ENCODE measurements around the gene LAG3.

Gene LAG3

GRCh38 chr12:6784761-6785160 is 12.4 kb downstream of the LAG3 start:
- no peak overlapping the region for H3K27ac ChIP-seq (ENCODE audit: low read length)
- H3K36me3 ChIP-seq (ENCODE audit: control insufficient read depth, low read depth, low read length): no peaks in the 10 kb centered on the region
- H3K9me3 ChIP-seq (ENCODE audit: control insufficient read depth, low read depth, low read length): no peaks in the 10 kb centered on the region
- H3K4me3 ChIP-seq (ENCODE audit: low read length): no peak overlapping the region
- no peak overlapping the region for H3K9ac ChIP-seq (ENCODE audit: low read length)
- peaks cover 8% of the 10 kb centered on the region for H3K4me1 ChIP-seq (ENCODE audit: control insufficient read depth, low read depth, low read length)
- no peaks in the 10 kb centered on the region for H3K27me3 ChIP-seq (ENCODE audit: control insufficient read depth, insufficient read depth, low read length)

GRCh38 chr12:6786416-6787094 is 14.2 kb downstream of the LAG3 start:
- Histone ChIP-seq H3K4me1 (ENCODE audit: control insufficient read depth, low read depth, low read length) (peaks cover 8% of the 10 kb centered on the region), H3K9ac (ENCODE audit: low read length) (no peak overlapping the region), H3K36me3 (ENCODE audit: control insufficient read depth, low read depth, low read length) (no peaks in the 10 kb centered on the region), H3K4me3 (ENCODE audit: low read length) (no peak overlapping the region), H3K27ac (ENCODE audit: low read length) (no peak overlapping the region), H3K9me3 (ENCODE audit: control insufficient read depth, low read depth, low read length) (no peaks in the 10 kb centered on the region), H3K27me3 (ENCODE audit: control insufficient read depth, insufficient read depth, low read length) (no peaks in the 10 kb centered on the region)

- Histone ChIP-seq H3K4me1 (ENCODE audit: control insufficient read depth, low read depth, low read length) (peaks cover 9% of the 10 kb centered on the region), H3K27me3 (ENCODE audit: control insufficient read depth, insufficient read depth, low read length) (no peaks in the 10 kb centered on the region), H3K9me3 (ENCODE audit: control insufficient read depth, low read depth, low read length) (no peaks in the 10 kb centered on the region), H3K4me3 (ENCODE audit: low read length) (no peak overlapping the region), H3K36me3 (ENCODE audit: control insufficient read depth, low read depth, low read length) (no peaks in the 10 kb centered on the region), H3K27ac (ENCODE audit: low read length) (no peak overlapping the region), H3K9ac (ENCODE audit: low read length) (no peak overlapping the region)
Measured at GRCh38 chr12:6787309-6787708, 15.0 kb downstream of the LAG3 start.

GRCh38 chr12:6788972-6789924 is 16.9 kb downstream of the LAG3 start, which contains the start of gene CD4:
Gene CD4, plus strand, starts transcription at chr12:6789528. Its CDS starts 10,611 bp downstream, at chr12:6800139.
- peaks cover 10% of the 10 kb centered on the region for H3K4me1 ChIP-seq (ENCODE audit: control insufficient read depth, low read depth, low read length)
- no peaks in the 10 kb centered on the region for H3K36me3 ChIP-seq (ENCODE audit: control insufficient read depth, low read depth, low read length)
- peaks cover 7% of the 10 kb centered on the region for H3K27me3 ChIP-seq (ENCODE audit: control insufficient read depth, insufficient read depth, low read length)
- no peak within 1 kb of the TSS for H3K9ac ChIP-seq (ENCODE audit: low read length)
- no peak within 1 kb of the TSS for H3K4me3 ChIP-seq (ENCODE audit: low read length)
- no peaks in the 10 kb centered on the region for H3K9me3 ChIP-seq (ENCODE audit: control insufficient read depth, low read depth, low read length)
- no peak within 1 kb of the TSS for H3K27ac ChIP-seq (ENCODE audit: low read length)

GRCh38 chr12:6790496-6791150 is 18.3 kb downstream of the LAG3 start:
- Histone ChIP-seq H3K4me3 (ENCODE audit: low read length) (no peak overlapping the region), H3K27me3 (ENCODE audit: control insufficient read depth, insufficient read depth, low read length) (peaks cover 7% of the 10 kb centered on the region), H3K9me3 (ENCODE audit: control insufficient read depth, low read depth, low read length) (no peaks in the 10 kb centered on the region), H3K9ac (ENCODE audit: low read length) (no peak overlapping the region), H3K4me1 (ENCODE audit: control insufficient read depth, low read depth, low read length) (peaks cover 10% of the 10 kb centered on the region), H3K36me3 (ENCODE audit: control insufficient read depth, low read depth, low read length) (no peaks in the 10 kb centered on the region), H3K27ac (ENCODE audit: low read length) (no peak overlapping the region)

GRCh38 chr12:6791931-6792520 is 19.7 kb downstream of the LAG3 start:
- H3K36me3 ChIP-seq (ENCODE audit: control insufficient read depth, low read depth, low read length): no peaks in the 10 kb centered on the region
- H3K27me3 ChIP-seq (ENCODE audit: control insufficient read depth, insufficient read depth, low read length): peaks cover 7% of the 10 kb centered on the region
- no peak overlapping the region for H3K9ac ChIP-seq (ENCODE audit: low read length)
- no peak overlapping the region for H3K4me3 ChIP-seq (ENCODE audit: low read length)
- H3K4me1 ChIP-seq (ENCODE audit: control insufficient read depth, low read depth, low read length): peaks cover 6% of the 10 kb centered on the region
- H3K27ac ChIP-seq (ENCODE audit: low read length): no peak overlapping the region
- H3K9me3 ChIP-seq (ENCODE audit: control insufficient read depth, low read depth, low read length): no peaks in the 10 kb centered on the region

GRCh38 chr12:6792522-6793201 is 20.3 kb downstream of the LAG3 start:
- no peaks in the 10 kb centered on the region for H3K36me3 ChIP-seq (ENCODE audit: control insufficient read depth, low read depth, low read length)
- no peak overlapping the region for H3K4me3 ChIP-seq (ENCODE audit: low read length)
- peaks cover 7% of the 10 kb centered on the region for H3K27me3 ChIP-seq (ENCODE audit: control insufficient read depth, insufficient read depth, low read length)
- no peak overlapping the region for H3K27ac ChIP-seq (ENCODE audit: low read length)
- H3K4me1 ChIP-seq (ENCODE audit: control insufficient read depth, low read depth, low read length): peaks cover 2% of the 10 kb centered on the region
- no peak overlapping the region for H3K9ac ChIP-seq (ENCODE audit: low read length)
- H3K9me3 ChIP-seq (ENCODE audit: control insufficient read depth, low read depth, low read length): no peaks in the 10 kb centered on the region

- Histone ChIP-seq H3K27ac (ENCODE audit: low read length) (no peak overlapping the region), H3K9ac (ENCODE audit: low read length) (no peak overlapping the region), H3K27me3 (ENCODE audit: control insufficient read depth, insufficient read depth, low read length) (peaks cover 7% of the 10 kb centered on the region), H3K4me3 (ENCODE audit: low read length) (no peak overlapping the region), H3K9me3 (ENCODE audit: control insufficient read depth, low read depth, low read length) (no peaks in the 10 kb centered on the region), H3K36me3 (ENCODE audit: control insufficient read depth, low read depth, low read length) (no peaks in the 10 kb centered on the region), H3K4me1 (ENCODE audit: control insufficient read depth, low read depth, low read length) (peaks cover 2% of the 10 kb centered on the region)
Measured at GRCh38 chr12:6795088-6795487, 22.8 kb downstream of the LAG3 start.

GRCh38 chr12:6796576-6796975 is 24.3 kb downstream of the LAG3 start:
- H3K4me3 ChIP-seq (ENCODE audit: low read length): no peak overlapping the region
- H3K27me3 ChIP-seq (ENCODE audit: control insufficient read depth, insufficient read depth, low read length): peaks cover 7% of the 10 kb centered on the region
- no peak overlapping the region for H3K27ac ChIP-seq (ENCODE audit: low read length)
- no peaks in the 10 kb centered on the region for H3K36me3 ChIP-seq (ENCODE audit: control insufficient read depth, low read depth, low read length)
- peaks cover 2% of the 10 kb centered on the region for H3K4me1 ChIP-seq (ENCODE audit: control insufficient read depth, low read depth, low read length)
- no peaks in the 10 kb centered on the region for H3K9me3 ChIP-seq (ENCODE audit: control insufficient read depth, low read depth, low read length)
- no peak overlapping the region for H3K9ac ChIP-seq (ENCODE audit: low read length)

GRCh38 chr12:6799147-6799546 is 26.8 kb downstream of the LAG3 start:
- Histone ChIP-seq H3K4me1 (ENCODE audit: control insufficient read depth, low read depth, low read length) (no peaks in the 10 kb centered on the region), H3K36me3 (ENCODE audit: control insufficient read depth, low read depth, low read length) (no peaks in the 10 kb centered on the region), H3K9ac (ENCODE audit: low read length) (no peak overlapping the region), H3K4me3 (ENCODE audit: low read length) (no peak overlapping the region), H3K9me3 (ENCODE audit: control insufficient read depth, low read depth, low read length) (no peaks in the 10 kb centered on the region), H3K27me3 (ENCODE audit: control insufficient read depth, insufficient read depth, low read length) (no peaks in the 10 kb centered on the region), H3K27ac (ENCODE audit: low read length) (no peak overlapping the region)

GRCh38 chr12:6807170-6807569 is 34.9 kb downstream of the LAG3 start:
- no peaks in the 10 kb centered on the region for H3K27me3 ChIP-seq (ENCODE audit: control insufficient read depth, insufficient read depth, low read length)
- H3K4me1 ChIP-seq (ENCODE audit: control insufficient read depth, low read depth, low read length): peaks cover 9% of the 10 kb centered on the region
- H3K9me3 ChIP-seq (ENCODE audit: control insufficient read depth, low read depth, low read length): no peaks in the 10 kb centered on the region
- no peak overlapping the region for H3K9ac ChIP-seq (ENCODE audit: low read length)
- H3K27ac ChIP-seq (ENCODE audit: low read length): no peak overlapping the region
- H3K36me3 ChIP-seq (ENCODE audit: control insufficient read depth, low read depth, low read length): no peaks in the 10 kb centered on the region
- no peak overlapping the region for H3K4me3 ChIP-seq (ENCODE audit: low read length)

Measured in iPS-18a (cell line).